GM21786 (cell line): ENCODE data around the gene FAM222B.
"Not testable (repeated sequence)": the region's sequence is repeated elsewhere in the genome, so short reads cannot be mapped to it uniquely, and the experiment has no call there.

ENCODE experiments used
- ATAC-seq: cut with Tn5 transposase; IDR thresholded peaks from one replicate; pipeline ENCODE4 v1.9.1; 2021; ENCODE audit not compliant: unreplicated experiment

FAM222B gene

GRCh38 chr17:28728364-28729200 lies 114.0 kb downstream of the FAM222B start, which contains the start of gene NEK8:
Gene NEK8 (plus strand): TSS chr17:28728788. CDS start chr17:28728814, 26 bp downstream.
- ATAC-seq, result peak; percentile 28

DNA sequence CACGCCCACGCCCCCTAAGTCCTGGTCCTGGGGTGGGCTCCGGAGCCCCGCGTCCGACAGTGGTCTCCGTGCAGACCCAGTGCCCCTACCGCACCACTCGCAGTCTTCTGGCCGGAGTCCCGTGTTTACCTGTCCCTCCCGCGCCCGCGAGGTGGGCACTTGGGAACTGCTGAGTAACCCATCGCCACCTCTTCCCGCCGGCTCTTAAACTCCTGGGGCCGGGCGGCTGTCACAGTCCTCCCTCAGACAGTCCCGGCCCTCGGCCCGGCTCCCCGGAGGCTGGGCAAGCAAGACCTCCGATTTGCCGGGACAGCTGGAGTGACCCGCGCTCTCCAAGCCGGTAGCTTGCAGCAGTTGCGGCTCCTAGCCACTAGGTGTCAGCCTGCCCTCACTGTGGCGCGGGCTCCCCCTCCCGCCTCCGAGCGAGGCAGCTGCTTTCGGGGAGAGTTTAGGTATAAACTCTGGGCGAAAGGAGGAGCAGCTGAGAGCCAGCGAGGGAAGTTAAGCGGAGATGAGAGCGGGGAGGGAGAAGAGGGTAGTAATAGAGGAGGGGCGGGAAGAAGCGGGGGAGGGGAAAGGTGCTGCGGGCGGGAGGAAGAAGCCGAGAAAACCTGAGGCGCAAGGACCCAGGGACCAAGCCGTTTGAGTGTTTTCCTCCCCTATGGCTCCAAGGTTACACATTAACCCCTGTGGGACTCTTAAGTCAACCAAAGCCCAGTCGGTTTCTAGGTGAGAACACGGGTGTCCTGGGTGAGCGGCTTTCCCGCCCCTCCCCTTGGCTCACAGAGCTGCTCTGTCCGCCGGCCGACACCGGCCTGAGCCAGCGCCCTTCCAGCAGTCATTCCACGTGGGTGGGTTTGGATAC lies 115.7 kb downstream of the FAM222B start:
- ATAC-seq, result peak; percentile 35

DNA sequence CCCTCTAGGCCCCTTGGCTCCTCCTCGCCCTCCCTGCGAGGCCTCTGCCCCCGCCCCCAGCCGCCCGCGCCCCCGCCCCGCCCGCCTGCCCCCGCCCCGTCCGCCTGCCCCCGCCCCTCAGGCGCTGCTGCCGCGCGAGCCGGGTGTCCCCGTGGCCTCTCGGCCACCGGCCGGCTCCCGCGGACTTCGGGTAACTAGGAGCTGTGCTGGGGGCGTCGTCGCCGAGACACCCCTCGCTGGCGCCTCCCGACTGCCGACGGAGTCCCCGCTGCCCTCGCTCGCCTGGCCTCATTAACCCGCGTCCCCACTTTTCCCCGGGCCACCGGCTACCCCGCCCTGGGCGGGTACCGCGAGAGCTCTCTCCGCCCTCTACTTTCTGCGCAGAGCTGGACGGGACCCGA lies 116.4 kb downstream of the FAM222B start, which contains the start of gene TLCD1:
TSS of gene TLCD1 (minus strand) at position 8 of the 401 bp plus-strand sequence. CDS start 136 bp downstream, outside the sequence.
- ATAC-seq, result no peak

- ATAC-seq, result no peak
Observed at GRCh38 chr17:28725660-28726225, 116.8 kb downstream of the FAM222B start.

DNA sequence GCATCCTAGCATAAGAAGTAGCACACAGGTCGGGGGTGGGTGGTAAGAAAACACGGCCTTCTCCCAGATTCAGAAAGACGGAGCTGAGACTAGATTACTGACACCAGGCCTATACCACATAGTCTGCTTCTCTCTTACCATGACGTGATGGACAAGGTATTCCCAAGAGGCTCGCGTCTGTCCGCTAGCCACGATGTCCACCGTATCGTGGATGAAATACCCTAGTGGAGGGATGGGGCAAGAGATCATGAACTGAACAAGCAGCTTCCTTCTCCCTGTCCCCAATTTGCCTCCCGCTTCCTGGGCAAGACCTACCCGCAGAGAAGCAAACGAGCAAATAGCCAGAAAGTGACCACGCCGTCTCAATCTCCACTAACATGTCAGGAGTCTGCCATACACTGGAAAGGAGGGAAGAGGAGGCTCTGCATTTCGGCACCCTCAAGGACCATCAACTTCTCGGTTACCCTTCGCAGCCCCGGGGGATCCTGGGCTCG lies 117.4 kb downstream of the FAM222B start:
- ATAC-seq, result no peak

- no peak for ATAC-seq
Observed at GRCh38 chr17:28724500-28725165, 118.0 kb downstream of the FAM222B start.

DNA sequence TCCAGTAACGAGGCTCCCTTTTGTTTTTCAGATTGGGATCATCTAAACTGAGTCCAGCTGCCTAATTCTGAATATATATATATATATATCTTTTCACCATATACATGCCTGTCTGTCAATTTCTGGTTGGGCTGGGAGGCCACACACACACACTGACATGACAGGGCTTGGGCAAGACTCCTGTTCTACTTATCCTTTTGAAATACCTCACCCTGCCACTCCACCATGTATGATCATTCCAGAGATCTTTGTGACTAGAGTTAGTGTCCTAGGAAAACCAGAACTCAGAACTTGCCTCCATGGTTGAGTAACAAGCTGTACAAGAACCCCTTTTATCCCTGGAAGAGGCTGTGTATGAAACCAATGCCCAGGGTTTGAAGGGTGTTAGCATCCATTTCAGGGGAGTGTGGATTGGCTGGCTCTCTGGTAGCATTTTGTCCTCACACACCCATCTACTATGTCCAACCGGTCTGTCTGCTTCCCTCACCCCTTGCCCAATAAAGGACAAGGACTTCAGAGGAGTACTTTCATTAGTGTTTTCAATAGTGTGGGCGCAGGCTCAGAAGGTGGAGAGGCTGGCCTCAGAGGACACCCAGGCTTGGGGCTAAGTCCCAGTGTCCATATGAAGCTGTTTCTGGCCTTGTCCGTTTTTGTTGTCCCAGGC lies 118.6 kb downstream of the FAM222B start:
- ATAC-seq, result not testable (repeated sequence)

DNA sequence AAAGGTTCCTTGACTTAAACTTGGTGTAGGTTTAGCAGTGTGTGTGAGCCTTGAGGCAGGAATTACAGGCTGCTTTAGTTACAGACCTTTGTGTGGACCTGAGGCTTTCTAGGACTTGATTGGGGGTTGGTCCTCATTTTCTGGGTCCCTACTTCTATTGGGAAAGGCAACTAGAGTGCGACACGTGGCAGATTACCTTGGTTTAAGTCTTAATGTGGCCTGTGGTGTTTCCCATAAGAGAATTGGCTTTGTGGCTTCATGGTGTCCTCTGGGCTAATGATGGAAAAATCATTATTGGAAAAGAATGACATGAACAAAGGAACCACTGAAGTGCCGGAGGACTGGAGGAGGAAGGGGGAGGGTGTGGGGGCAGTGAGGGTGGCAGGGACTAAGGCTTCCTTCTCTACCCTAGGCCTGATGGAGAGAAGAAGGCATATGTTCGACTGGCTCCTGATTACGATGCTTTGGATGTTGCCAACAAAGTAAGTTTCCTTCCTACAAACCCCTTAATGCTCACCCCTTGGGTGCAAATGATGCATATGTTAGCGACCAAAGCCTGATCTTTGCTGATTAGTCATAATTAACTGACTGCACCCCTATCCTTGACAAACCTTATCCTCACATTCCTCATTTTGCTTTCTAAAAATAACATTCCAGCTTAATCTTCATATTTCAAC lies 119.3 kb downstream of the FAM222B start:
- ATAC-seq, result no peak

GRCh38 chr17:28722417-28723158 lies 120.0 kb downstream of the FAM222B start:
- ATAC-seq, result no peak

DNA sequence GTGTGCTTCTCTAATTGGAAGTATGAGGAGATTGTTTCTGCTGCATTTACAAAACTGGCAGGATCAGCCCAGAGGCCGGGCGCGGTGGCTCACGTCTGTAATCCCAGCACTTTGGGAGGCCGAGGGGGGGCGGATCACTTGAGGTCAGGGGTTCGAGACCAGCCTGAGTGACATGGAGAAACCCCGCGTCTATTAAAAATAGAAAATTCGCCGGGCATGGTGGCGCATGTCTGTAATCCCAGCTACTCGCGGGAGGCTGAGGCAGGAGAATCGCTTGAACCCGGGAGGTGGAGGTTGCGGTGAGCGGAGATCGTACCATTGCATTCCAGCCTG lies 121.6 kb downstream of the FAM222B start:
- ATAC-seq, result not testable (repeated sequence)

GRCh38 chr17:28720247-28720996 lies 122.2 kb downstream of the FAM222B start:
- ATAC-seq, result no peak

GRCh38 chr17:28719021-28719433 lies 123.6 kb downstream of the FAM222B start:
- no peak for ATAC-seq

DNA sequence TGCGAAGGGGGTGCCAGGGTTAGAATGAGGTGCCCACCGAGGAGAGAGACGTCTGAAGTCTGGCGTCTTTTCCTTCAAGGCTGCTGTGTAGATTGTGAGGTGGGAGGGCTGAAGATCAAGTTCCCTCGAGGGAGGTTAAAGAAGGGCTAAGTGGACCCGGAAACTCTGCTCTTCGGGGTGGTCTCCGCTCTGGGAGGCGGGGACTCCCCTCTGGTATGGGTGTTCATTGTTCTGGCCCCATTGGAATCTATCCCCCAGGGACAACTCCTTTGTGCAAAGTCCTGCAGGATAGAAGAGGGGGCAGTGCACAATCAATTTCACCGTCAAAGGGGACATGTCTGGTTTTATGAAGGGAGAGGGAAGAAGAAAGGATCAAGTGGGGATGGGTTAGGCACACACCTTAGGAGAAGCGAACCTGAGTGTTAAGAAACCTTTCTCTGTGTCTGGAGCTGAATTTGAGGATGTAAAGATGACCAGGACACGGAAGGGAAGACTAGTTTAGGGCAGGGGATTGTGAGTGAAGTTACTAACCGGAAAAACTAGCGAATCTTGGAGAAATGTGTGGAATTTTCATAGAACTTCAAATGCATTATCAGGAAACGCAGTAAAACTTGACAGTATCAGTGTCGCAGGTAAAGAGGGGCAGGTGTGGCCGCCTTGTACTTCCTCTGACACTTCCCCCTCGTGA lies 124.1 kb downstream of the FAM222B start:
- ATAC-seq, result no peak

- no peak for ATAC-seq
Observed at GRCh38 chr17:28717578-28718332, 124.8 kb downstream of the FAM222B start, which contains the start of gene RAB34. Gene RAB34 (minus strand): TSS chr17:28717868. CDS start chr17:28717266, 602 bp downstream.

DNA sequence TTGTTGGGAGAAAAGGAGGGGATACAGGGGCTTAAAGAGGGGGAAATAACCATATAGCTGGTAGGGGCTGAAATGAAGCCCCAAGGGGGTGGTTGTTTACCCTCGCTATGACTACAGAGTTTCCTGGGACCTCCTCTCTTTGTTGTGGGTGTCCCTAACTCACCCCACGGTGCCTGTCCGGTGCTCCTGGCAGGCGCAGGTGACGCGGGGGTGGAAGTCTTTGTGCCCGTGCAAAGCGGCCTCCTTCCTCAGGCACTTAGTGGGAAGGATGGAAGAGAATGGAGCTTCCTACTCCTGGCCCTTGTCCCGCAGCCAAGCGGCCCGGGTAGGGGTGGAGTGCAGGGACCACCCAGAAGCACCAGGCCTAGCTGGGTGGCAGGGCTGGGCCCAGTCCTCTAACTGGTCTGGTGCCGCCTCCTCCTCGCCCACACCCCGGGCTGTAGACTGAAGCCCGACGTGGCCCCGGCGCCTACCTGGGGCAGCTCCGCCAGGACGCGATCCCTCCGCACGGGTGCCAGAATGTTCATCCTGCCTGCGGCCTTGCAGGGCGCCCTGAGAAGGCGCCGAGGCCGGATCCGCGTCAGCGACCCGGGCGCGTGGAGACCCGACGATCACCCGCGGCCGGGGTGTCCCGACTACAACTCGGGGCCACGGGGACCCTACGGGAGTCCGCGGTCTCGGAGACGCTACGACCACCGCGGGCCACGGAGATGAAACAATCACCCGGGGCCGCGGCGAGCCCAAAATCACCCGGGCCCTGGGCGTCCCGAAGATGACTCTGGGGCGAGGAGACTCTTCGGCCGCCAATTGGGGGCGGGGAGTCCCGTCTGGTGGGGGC lies 125.6 kb downstream of the FAM222B start:
- ATAC-seq, result no peak

DNA sequence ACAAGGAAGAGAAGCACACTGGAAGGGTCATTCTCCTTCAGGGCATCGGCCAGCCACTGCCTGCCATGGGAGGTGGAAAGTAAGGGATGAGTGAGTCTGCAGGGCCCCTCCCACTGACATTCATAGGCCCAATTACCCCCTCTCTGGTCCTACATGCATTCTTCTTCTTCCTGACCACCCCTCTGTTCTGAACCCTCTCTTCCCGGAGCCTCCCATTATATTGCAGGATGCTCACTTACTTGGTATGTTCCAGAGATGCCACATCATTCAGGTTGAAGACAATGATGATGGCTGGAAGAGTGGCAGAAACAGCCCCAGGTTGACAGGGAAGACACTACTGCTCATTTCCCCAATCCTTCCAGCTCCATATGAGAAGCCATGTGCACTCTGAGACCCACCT lies 127.4 kb downstream of the FAM222B start:
- no peak for ATAC-seq
